HepG2 (cell line): ENCODE measurements around the gene AFTPH. TPM values are rescaled to one million over a fixed set of nuclear protein-coding genes. Genes with fewer than 3 reads are reported as not detected.
A peak's percentile ranks its signal among the peaks of the same experiment; 100 is the strongest.

ENCODE experiments used
- ATF2 ChIP-seq: sonication (generic); formaldehyde crosslinking; IDR thresholded peaks from 2 replicates; pipeline ENCODE4 v1.4.0; 2020; ENCODE audit warnings: missing genetic modification reagents
- BHLHE40 ChIP-seq: IDR thresholded peaks from 2 replicates; pipeline ENCODE4 v1.6.1; 2011; ENCODE audit warnings: low read length, improper control_type of control experiment
- BRCA1 ChIP-seq: sonication (generic); formaldehyde crosslinking; IDR thresholded peaks from 2 replicates; pipeline ENCODE4 v1.4.0; 2020; ENCODE audit warnings: missing genetic modification reagents
- CBX1 ChIP-seq: IDR thresholded peaks from one replicate; pipeline ENCODE4 v1.6.1; 2016; ENCODE audit warnings: antibody characterized with exemption, low read depth
- CENPT ChIP-seq: sonication (generic); formaldehyde crosslinking; IDR thresholded peaks from 2 replicates; pipeline ENCODE4 v1.8.0; 2022; ENCODE audit warnings: low read depth, mild to moderate bottlenecking, moderate library complexity, missing genetic modification reagents
- GATAD1 ChIP-seq: IDR thresholded peaks from 2 replicates; pipeline ENCODE4 v1.6.1; 2016; ENCODE audit warnings: missing genetic modification reagents, missing compliant biosample characterization
- GLI4 ChIP-seq: sonication (generic); formaldehyde crosslinking; IDR thresholded peaks from 2 replicates; pipeline ENCODE4 v1.5.1; 2020; ENCODE audit warnings: missing genetic modification reagents, mild to moderate bottlenecking, moderate library complexity, borderline replicate concordance
- PAX8 ChIP-seq: sonication (generic); formaldehyde crosslinking; IDR thresholded peaks from 2 replicates; pipeline ENCODE4 v1.8.0; 2022; ENCODE audit warnings: mild to moderate bottlenecking, missing genetic modification reagents, borderline replicate concordance
- PRMT3 ChIP-seq: sonication (generic); formaldehyde crosslinking; IDR thresholded peaks from 2 replicates; pipeline ENCODE4 v1.8.1; 2022; ENCODE audit warnings: low read depth, mild to moderate bottlenecking, moderate library complexity, missing genetic modification reagents, borderline replicate concordance
- RNF219 ChIP-seq: sonication (generic); formaldehyde crosslinking; IDR thresholded peaks from 2 replicates; pipeline ENCODE4 v1.5.0; 2020; ENCODE audit warnings: mild to moderate bottlenecking, missing genetic modification reagents
- SIN3A ChIP-seq: IDR thresholded peaks from 2 replicates; pipeline ENCODE4 v1.6.1; 2011; ENCODE audit warnings: low read depth, mild to moderate bottlenecking, control low read depth, low read length, borderline replicate concordance
- SIX4 ChIP-seq: sonication (generic); formaldehyde crosslinking; IDR thresholded peaks from 2 replicates; pipeline ENCODE4 v1.4.0; 2020; ENCODE audit warnings: missing genetic modification reagents
- SNAPC5 ChIP-seq: sonication (generic); formaldehyde crosslinking; IDR thresholded peaks from 2 replicates; pipeline ENCODE4 v1.8.1; 2023; ENCODE audit warnings: mild to moderate bottlenecking, missing genetic modification reagents, borderline replicate concordance
- TBP ChIP-seq: sonication (generic); formaldehyde crosslinking; IDR thresholded peaks from 2 replicates; pipeline ENCODE4 v1.5.0; 2020; ENCODE audit warnings: missing genetic modification reagents
- ZBTB8A ChIP-seq: sonication (generic); formaldehyde crosslinking; IDR thresholded peaks from 2 replicates; pipeline ENCODE4 v1.4.0; 2020; ENCODE audit warnings: mild to moderate bottlenecking, low read depth, missing genetic modification reagents, borderline replicate concordance
- ZNF142 ChIP-seq: sonication (generic); formaldehyde crosslinking; IDR thresholded peaks from 2 replicates; pipeline ENCODE4 v1.4.0; 2020; ENCODE audit warnings: missing genetic modification reagents
- ZNF232 ChIP-seq: sonication (generic); formaldehyde crosslinking; IDR thresholded peaks from 2 replicates; pipeline ENCODE4 v1.4.0; 2020; ENCODE audit warnings: missing genetic modification reagents, borderline replicate concordance
- ZNF24 ChIP-seq: fragments of 450-650 bp; IDR thresholded peaks from 2 replicates; pipeline ENCODE4 v1.6.1; 2017; ENCODE audit warnings: antibody characterized with exemption, mild to moderate bottlenecking
- ZNF441 ChIP-seq: sonication (generic); formaldehyde crosslinking; IDR thresholded peaks from 2 replicates; pipeline ENCODE4 v1.7.0; 2021; ENCODE audit warnings: missing genetic modification reagents, borderline replicate concordance
- ZNF75D ChIP-seq: sonication (generic); formaldehyde crosslinking; IDR thresholded peaks from 2 replicates; pipeline ENCODE4 v1.8.1; 2023; ENCODE audit warnings: missing genetic modification reagents, mild to moderate bottlenecking, borderline replicate concordance
- ZNF816 ChIP-seq: sonication (generic); formaldehyde crosslinking; IDR thresholded peaks from 2 replicates; pipeline ENCODE4 v1.8.0; 2022; ENCODE audit warnings: missing genetic modification reagents, mild to moderate bottlenecking, borderline replicate concordance
- polyA plus RNA-seq, 8 experiments: library from polyadenylated mRNA; depleted of rRNA in 3 of 8; stranded (reverse) in 7 of 8; unstranded in 1 of 8; fragments of >200 nt; fragmentation: Illumina TruSeq in 4 of 8; extraction: Trizol in 4 of 8; gene quantifications; 2 replicates each; pipeline versions ENCODE4 v1.2.1 to v1.2.3, GENCODE V29; 2011 to 2016; ENCODE audit warnings: low read depth in 4 of 8, missing spikeins in 1 of 8, mixed read lengths in 1 of 8; ENCODE audit not compliant: insufficient read depth in 1 of 8
- total RNA-seq, 5 experiments: library from RNA; depleted of rRNA; stranded (reverse); fragments of >200 nt; fragmentation: Illumina TruSeq; extraction: Trizol; gene quantifications; 2 replicates each; pipeline ENCODE4 v1.2.3, GENCODE V29; 2016; ENCODE audit warnings: low read depth in 1 of 5

AFTPH gene
- total and polyA plus RNA-seq, 2 of the 13 experiments (the other 11 are each of a cell fraction or from before 2014, with no cell fraction given): 27.5 to 36.8 TPM

- TF ChIP-seq ZNF142 (CRISPR knock-in tag) (no peak), CENPT (no peak; the same call in 1 of the 2 replicates), RNF219 (CRISPR knock-in tag) (no peak), BHLHE40 (no peak), ATF2 (no peak), GLI4 (CRISPR knock-in tag) (peak; percentile 83; the same call in 1 of the 2 replicates), ZNF816 (CRISPR knock-in tag) (no peak), SNAPC5 (CRISPR knock-in tag) (no peak), ZNF232 (CRISPR knock-in tag) (peak; percentile 83; the same call in 1 of the 2 replicates), ZNF24 (no peak), PAX8 (CRISPR knock-in tag) (no peak), CBX1 (no peak), BRCA1 (CRISPR knock-in tag) (no peak; the same call in 1 of the 2 replicates), TBP (no peak), SIN3A (peak; percentile 20; the same call in 1 of the 2 replicates), ZNF441 (CRISPR knock-in tag) (peak; percentile 37; the same call in 1 of the 2 replicates), PRMT3 (CRISPR knock-in tag) (no peak), ZBTB8A (CRISPR knock-in tag) (no peak), GATAD1 (CRISPR knock-in tag) (no peak), ZNF75D (CRISPR knock-in tag) (no peak), SIX4 (CRISPR knock-in tag) (no peak)
These were observed 632 bp downstream of the AFTPH start (continued) for GRCh38 chr2:64524604-64525316.
